ENCODE measurements around the gene TPM1.

DNA sequence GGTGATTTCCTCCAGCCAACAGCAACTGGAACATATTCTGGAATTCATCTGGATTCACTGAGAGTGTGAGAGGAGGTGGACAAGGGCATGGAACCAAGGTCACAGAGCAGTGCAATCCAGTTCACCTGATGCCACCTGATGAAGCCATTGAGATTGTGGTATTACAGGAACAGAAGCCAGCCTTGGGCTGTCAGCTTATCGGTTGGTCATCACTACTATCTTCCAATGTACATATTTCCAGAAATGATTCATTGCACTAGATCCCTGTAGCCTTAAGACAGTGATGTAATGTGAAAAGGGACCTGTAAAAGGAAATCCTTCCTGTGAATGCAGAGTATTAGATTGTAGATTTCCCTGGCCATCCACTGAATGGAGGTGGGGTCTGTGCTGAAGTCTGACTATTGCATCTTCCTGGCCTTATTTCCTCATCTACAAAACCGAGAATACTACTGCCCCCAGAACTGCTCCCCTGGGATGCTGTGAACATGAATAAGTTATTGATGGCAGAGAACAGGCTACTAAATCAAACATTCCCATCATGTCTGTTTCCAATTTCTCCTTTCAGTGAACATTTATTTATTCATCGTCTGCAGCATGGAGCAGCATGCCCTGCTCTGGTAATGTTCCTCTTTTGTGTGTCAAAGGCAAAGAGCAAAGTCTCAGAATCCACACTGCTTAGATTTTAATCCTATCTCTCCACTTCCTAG lies 47.4 kb upstream of the TPM1 start:
- no peak for TF ChIP-seq EP300 (IDR thresholded peaks at IDR 0.05)
- TF ChIP-seq, protein P1, sequence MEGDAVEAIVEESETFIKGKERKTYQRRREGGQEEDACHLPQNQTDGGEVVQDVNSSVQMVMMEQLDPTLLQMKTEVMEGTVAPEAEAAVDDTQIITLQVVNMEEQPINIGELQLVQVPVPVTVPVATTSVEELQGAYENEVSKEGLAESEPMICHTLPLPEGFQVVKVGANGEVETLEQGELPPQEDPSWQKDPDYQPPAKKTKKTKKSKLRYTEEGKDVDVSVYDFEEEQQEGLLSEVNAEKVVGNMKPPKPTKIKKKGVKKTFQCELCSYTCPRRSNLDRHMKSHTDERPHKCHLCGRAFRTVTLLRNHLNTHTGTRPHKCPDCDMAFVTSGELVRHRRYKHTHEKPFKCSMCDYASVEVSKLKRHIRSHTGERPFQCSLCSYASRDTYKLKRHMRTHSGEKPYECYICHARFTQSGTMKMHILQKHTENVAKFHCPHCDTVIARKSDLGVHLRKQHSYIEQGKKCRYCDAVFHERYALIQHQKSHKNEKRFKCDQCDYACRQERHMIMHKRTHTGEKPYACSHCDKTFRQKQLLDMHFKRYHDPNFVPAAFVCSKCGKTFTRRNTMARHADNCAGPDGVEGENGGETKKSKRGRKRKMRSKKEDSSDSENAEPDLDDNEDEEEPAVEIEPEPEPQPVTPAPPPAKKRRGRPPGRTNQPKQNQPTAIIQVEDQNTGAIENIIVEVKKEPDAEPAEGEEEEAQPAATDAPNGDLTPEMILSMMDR (IDR thresholded peaks at IDR 0.05), result no peak
